ENCODE data around the gene SBF1.

GRCh38 chr22:50400931-50401330, 73.9 kb downstream of the SBF1 start:
- TF ChIP-seq CTCF (IDR thresholded peaks at IDR 0.05; ENCODE audit: low read length) (no peak), EZH2 (IDR thresholded peaks at IDR 0.05; ENCODE audit: borderline replicate concordance, low read length) (no peak)
